OCI-LY7 (cell line): Measurements from ENCODE around the gene LRRC70. TPM values are rescaled to one million over a fixed set of nuclear protein-coding genes. Genes with fewer than 3 reads are reported as not detected.

ENCODE experiments used
- BruUV-seq: library from RNA; stranded (reverse); fragments of 400-500 nt; replicated peaks from 2 replicates; lab custom pipeline; 2021; lab: Mats Ljungman, UMichigan
- CTCF ChIA-PET: fragments of 300-600 bp; sonication (Branson Sonifier 250); formaldehyde crosslinking; loops from one replicate; lab custom pipeline; 2022; ENCODE audit warnings: antibody characterized with exemption; ENCODE audit not compliant: unreplicated experiment; lab: Charles Lee
- POLR2A ChIA-PET: fragments of 300-600 bp; sonication (Branson Sonifier 250); formaldehyde crosslinking; loops from one replicate; lab custom pipeline; 2022; ENCODE audit warnings: antibody characterized with exemption; lab: Charles Lee
- DNase-seq: peaks from one replicate; pipeline ENCODE4 v3.0.0-alpha.2; 2015; ENCODE audit warnings: low spot score
- H2AFZ ChIP-seq: fragments of 200-600 bp; sonication (generic), shearing (Covaris generic); 2 replicates; pipeline ENCODE4 v1.6.1; 2014; ENCODE audit warnings: mild to moderate bottlenecking, antibody characterized with exemption, low read length, moderate library complexity
- H3K27ac ChIP-seq: fragments of 200-600 bp; sonication (generic); 2 replicates; pipeline ENCODE4 v1.5.1; 2014; ENCODE audit warnings: mixed run types, low read depth, mild to moderate bottlenecking, moderate library complexity, low read length, inconsistent platforms; ENCODE audit not compliant: poor library complexity, severe bottlenecking
- H3K36me3 ChIP-seq: fragments of 200-600 bp; sonication (generic); 2 replicates; pipeline ENCODE4 v1.6.1; 2014; ENCODE audit warnings: mild to moderate bottlenecking, antibody characterized with exemption, low read length, moderate library complexity, mixed read lengths; ENCODE audit not compliant: insufficient read depth
- H3K4me1 ChIP-seq: fragments of 200-600 bp; sonication (generic); 2 replicates; pipeline ENCODE4 v1.5.1; 2014; ENCODE audit warnings: mild to moderate bottlenecking, low read length; ENCODE audit not compliant: insufficient read depth, poor library complexity, severe bottlenecking
- H3K4me2 ChIP-seq: fragments of 200-600 bp; sonication (generic); 2 replicates; pipeline ENCODE4 v1.6.1; 2014; ENCODE audit warnings: mild to moderate bottlenecking, low read length
- H3K4me3 ChIP-seq: fragments of 200-600 bp; sonication (generic); 2 replicates; pipeline ENCODE4 v1.5.1; 2014; ENCODE audit warnings: mild to moderate bottlenecking, low read depth, low read length; ENCODE audit not compliant: poor library complexity, severe bottlenecking
- H3K79me2 ChIP-seq: fragments of 200-600 bp; sonication (generic); 2 replicates; pipeline ENCODE4 v1.6.1; 2016; ENCODE audit warnings: low read depth, mild to moderate bottlenecking, low read length, moderate library complexity, mixed read lengths; ENCODE audit not compliant: insufficient read depth
- H3K9me2 ChIP-seq: fragments of 200-600 bp; sonication (generic); 2 replicates; pipeline ENCODE4 v1.6.1; 2016; ENCODE audit warnings: mild to moderate bottlenecking, low read length, mixed read lengths; ENCODE audit not compliant: insufficient read depth
- H3K9me3 ChIP-seq: fragments of 200-600 bp; sonication (generic); 2 replicates; pipeline ENCODE4 v1.6.1; 2014; ENCODE audit warnings: mild to moderate bottlenecking, mixed run types, low read length, mixed read lengths
- H4K20me1 ChIP-seq: fragments of 200-600 bp; sonication (generic); 2 replicates; pipeline ENCODE4 v1.6.1; 2014; ENCODE audit warnings: mild to moderate bottlenecking, antibody characterized with exemption, low read length, moderate library complexity, mixed read lengths; ENCODE audit not compliant: insufficient read depth
- CTCF ChIP-seq: fragments of 200-600 bp; sonication (generic); conservative IDR thresholded peaks from 2 replicates; pipeline ENCODE4 v1.5.1; 2014; ENCODE audit warnings: mild to moderate bottlenecking, antibody characterized with exemption, low read length, moderate library complexity, mixed read lengths
- EZH2phosphoT487 ChIP-seq: fragments of 200-600 bp; sonication (generic); IDR thresholded peaks from 2 replicates; pipeline ENCODE4 v1.6.1; 2018; ENCODE audit warnings: low read depth, borderline replicate concordance, mild to moderate bottlenecking, mixed run types, antibody characterized with exemption, low read length, moderate library complexity, mixed read lengths
- intact Hi-C: fragments of 100-400 bp; cut with micrococcal nuclease; formaldehyde crosslinking; loops from one replicate; pipeline ENCODE4 v1.10.0; 2022; ENCODE audit not compliant: unreplicated experiment
- total RNA-seq, 2 experiments: library from RNA; depleted of rRNA in 1 of 2; stranded (reverse); fragments of >200 nt in 1 of 2; shearing (Covaris generic) in 1 of 2; gene quantifications; 2 replicates each; pipeline ENCODE4 v1.2.3, GENCODE V29; 2014 to 2022

Gene LRRC70
- total RNA-seq, 2 experiments from 2014 or later: 1.1 to 1.6 TPM

DNA sequence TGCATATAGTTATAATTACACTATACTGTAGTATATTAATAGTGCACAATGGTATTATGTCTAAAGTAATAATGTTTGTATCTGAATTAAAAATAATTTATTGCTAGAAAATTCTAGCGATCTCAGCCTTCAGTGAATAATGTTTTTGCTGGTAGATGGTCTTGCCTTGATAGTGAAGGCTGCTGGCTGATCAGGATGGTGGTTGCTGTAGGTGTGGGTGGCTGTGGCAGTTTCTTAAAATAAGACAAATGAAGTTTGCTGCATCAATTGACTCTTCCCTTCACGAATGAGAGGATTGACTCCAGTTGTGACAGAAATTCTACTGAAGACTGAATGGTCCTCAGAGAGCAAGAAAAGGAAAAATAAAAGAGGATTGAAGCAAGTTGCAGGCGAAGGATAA lies 19.7 kb upstream of the LRRC70 start:
- Histone ChIP-seq H3K4me1 (no peaks in the 10 kb centered on the region), H3K27ac (no peak overlapping the region), H3K9me2 (no peaks in the 10 kb centered on the region), H3K79me2 (no peaks in the 10 kb centered on the region), H3K4me3 (no peak overlapping the region), H4K20me1 (no peaks in the 10 kb centered on the region; the same call in 1 of the 2 replicates), H2AFZ (no peak overlapping the region), H3K36me3 (peaks cover 51% of the 10 kb centered on the region), H3K9me3 (no peaks in the 10 kb centered on the region), H3K4me2 (no peak overlapping the region)
- TF ChIP-seq CTCF (no peak), EZH2phosphoT487 (no peak)
- DNase-seq: no peak
- intact Hi-C loops: no loop called here
- no TSS peak for BruUV-seq
- CTCF ChIA-PET: no interaction called here
- POLR2A ChIA-PET: no interaction called here

- ChIA-PET POLR2A (interaction anchor here (0.6 kb wide), 1 partner anchor 192 kb away, joined by 3 read pairs; no protein-coding TSS in a partner anchor), CTCF (no interaction called here)
- Histone ChIP-seq H2AFZ (no peak overlapping the region), H3K36me3 (peaks cover 58% of the 10 kb centered on the region), H3K9me3 (no peaks in the 10 kb centered on the region), H3K27ac (no peak overlapping the region), H3K79me2 (no peaks in the 10 kb centered on the region), H3K9me2 (no peaks in the 10 kb centered on the region), H3K4me2 (no peak overlapping the region), H3K4me3 (no peak overlapping the region), H4K20me1 (no peaks in the 10 kb centered on the region; the same call in 1 of the 2 replicates), H3K4me1 (no peaks in the 10 kb centered on the region)
- intact Hi-C loops: no loop called here
- no peak for DNase-seq
- no peak for TF ChIP-seq EZH2phosphoT487
- TF ChIP-seq CTCF: no peak
- BruUV-seq: no TSS peak
These were observed 17.8 kb upstream of the LRRC70 start for GRCh38 chr5:62560786-62561185.

DNA sequence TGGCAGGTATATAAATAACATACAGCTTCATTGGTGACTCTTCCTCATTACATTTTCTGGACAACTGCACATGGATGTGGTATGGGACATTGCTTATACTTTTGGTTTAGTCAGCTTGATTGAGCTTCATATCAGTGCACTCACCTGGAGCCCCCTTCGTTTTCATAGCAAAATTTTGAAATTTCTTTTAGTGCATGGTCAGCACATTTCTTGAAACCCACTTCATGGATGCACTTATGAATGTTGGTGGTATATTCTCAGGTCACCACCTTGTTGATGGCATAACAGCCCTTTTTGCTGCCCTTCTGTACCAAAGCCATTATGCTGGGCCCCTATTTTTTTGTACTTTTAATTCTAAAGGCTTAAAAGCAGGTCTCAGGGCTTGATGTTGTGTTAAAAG lies 16.7 kb upstream of the LRRC70 start:
- H3K36me3 ChIP-seq: peaks cover 67% of the 10 kb centered on the region
- H4K20me1 ChIP-seq: no peaks in the 10 kb centered on the region; the same call in 1 of the 2 replicates
- intact Hi-C loops: no loop called here
- no peak for DNase-seq
- no peaks in the 10 kb centered on the region for H3K9me3 ChIP-seq
- H3K79me2 ChIP-seq: no peaks in the 10 kb centered on the region
- H3K4me1 ChIP-seq: no peaks in the 10 kb centered on the region
- H3K4me2 ChIP-seq: no peak overlapping the region
- TF ChIP-seq EZH2phosphoT487 (no peak), CTCF (no peak)
- ChIA-PET CTCF (no interaction called here), POLR2A (no interaction called here)
- BruUV-seq: no TSS peak
- no peak overlapping the region for H3K27ac ChIP-seq
- no peaks in the 10 kb centered on the region for H3K9me2 ChIP-seq
- no peak overlapping the region for H2AFZ ChIP-seq
- no peak overlapping the region for H3K4me3 ChIP-seq
